Lower leg skin (tissue), 3 donors: ENCODE results near the gene PRXL2B.

Experiments used
- CTCF ChIP-seq, 3 donors: fragments of 450-650 bp; IDR thresholded peaks; one replicate each; pipeline ENCODE4 v1.5.1; 2016; ENCODE audit warnings: antibody characterized with exemption in 3 of 3, mild to moderate bottlenecking in 3 of 3, moderate library complexity in 2 of 3
- POLR2A ChIP-seq, 2 donors: fragments of 450-650 bp; IDR thresholded peaks; one replicate each; pipeline ENCODE4 v1.6.1; 2016 to 2017; ENCODE audit warnings: antibody characterized with exemption in 2 of 2, mild to moderate bottlenecking in 1 of 2, moderate library complexity in 1 of 2

GRCh38 chr1:2609319-2610035, 22.9 kb downstream of the PRXL2B start:
- TF ChIP-seq POLR2A (IDR thresholded peaks at IDR 0.05) (no peak), CTCF (IDR thresholded peaks at IDR 0.05) (no peak)
